ENCODE measurements around the gene POU2F2. TPM values are rescaled to one million over a fixed set of nuclear protein-coding genes. Genes with fewer than 3 reads are reported as not detected.

Gene POU2F2
- total RNA-seq, 2 donors from 2014 or later, result 3.4 to 17.4 TPM

GRCh38 chr19:42080764-42081375, 51.4 kb downstream of the POU2F2 start:
- H3K27me3 ChIP-seq (replicated peaks; ENCODE audit: insufficient read depth), result no peaks in the 10 kb centered on the region
- peaks cover 6 to 18% of the 10 kb centered on the region in 2 donors for H3K36me3 ChIP-seq
- H3K9me3 ChIP-seq, result no peaks in the 10 kb centered on the region
- intact Hi-C loops (cut with DNase I), result no loop called here
- no peak overlapping the region for H3K27ac ChIP-seq
- H3K4me1 ChIP-seq (replicated peaks), result peaks cover 5% of the 10 kb centered on the region
- WGBS, result 84% methylated on average over 17 of the region's 28 CpGs
- TF ChIP-seq CTCF (IDR thresholded peaks at IDR 0.05), result no peak
- TF ChIP-seq POLR2AphosphoS5 (IDR thresholded peaks at IDR 0.05), result no peak
- no peak for TF ChIP-seq POLR2A (IDR thresholded peaks at IDR 0.05)
- no peak for DNase-seq (ENCODE audit: low spot score)
- H3K4me3 ChIP-seq, result no peak overlapping the region

GRCh38 chr19:42079886-42080763, 52.1 kb downstream of the POU2F2 start:
- no peak overlapping the region for H3K27ac ChIP-seq
- no peaks in the 10 kb centered on the region for H3K27me3 ChIP-seq (replicated peaks; ENCODE audit: insufficient read depth)
- TF ChIP-seq POLR2AphosphoS5 (IDR thresholded peaks at IDR 0.05) (no peak), POLR2A (IDR thresholded peaks at IDR 0.05) (no peak), CTCF (IDR thresholded peaks at IDR 0.05) (no peak)
- no peak for DNase-seq (ENCODE audit: low spot score)
- 90% methylated on average over 36 of the region's 44 CpGs for WGBS
- H3K4me3 ChIP-seq, result no peak overlapping the region
- peaks cover 5% of the 10 kb centered on the region for H3K4me1 ChIP-seq (replicated peaks)
- no peaks in the 10 kb centered on the region for H3K9me3 ChIP-seq
- intact Hi-C loops (cut with DNase I), result no loop called here
- peaks cover 6 to 18% of the 10 kb centered on the region in 2 donors for H3K36me3 ChIP-seq

GRCh38 chr19:42079276-42079669, 53.0 kb downstream of the POU2F2 start:
- H3K4me3 ChIP-seq, result no peak overlapping the region
- TF ChIP-seq CTCF (IDR thresholded peaks at IDR 0.05) (no peak), POLR2AphosphoS5 (IDR thresholded peaks at IDR 0.05) (no peak), POLR2A (IDR thresholded peaks at IDR 0.05) (no peak)
- 84% methylated on average over 16 of the region's 16 CpGs for WGBS
- H3K36me3 ChIP-seq, result peaks cover 6 to 18% of the 10 kb centered on the region in 2 donors
- H3K27ac ChIP-seq, result no peak overlapping the region
- DNase-seq (ENCODE audit: low spot score), result no peak
- intact Hi-C loops (cut with DNase I), result no loop called here
- no peaks in the 10 kb centered on the region for H3K9me3 ChIP-seq
- no peaks in the 10 kb centered on the region for H3K27me3 ChIP-seq (replicated peaks; ENCODE audit: insufficient read depth)
- peaks cover 5% of the 10 kb centered on the region for H3K4me1 ChIP-seq (replicated peaks)

GRCh38 chr19:42078538-42079275, 53.5 kb downstream of the POU2F2 start:
- Histone ChIP-seq H3K9me3 (no peaks in the 10 kb centered on the region), H3K4me3 (no peak overlapping the region), H3K4me1 (replicated peaks) (peaks cover 5% of the 10 kb centered on the region), H3K36me3 (peaks cover 6 to 18% of the 10 kb centered on the region in 2 donors), H3K27me3 (replicated peaks; ENCODE audit: insufficient read depth) (no peaks in the 10 kb centered on the region), H3K27ac (no peak overlapping the region)
- 66% methylated on average over 15 of the region's 15 CpGs for WGBS
- no peak for TF ChIP-seq POLR2AphosphoS5 (IDR thresholded peaks at IDR 0.05)
- TF ChIP-seq POLR2A (IDR thresholded peaks at IDR 0.05), result no peak
- no peak for TF ChIP-seq CTCF (IDR thresholded peaks at IDR 0.05)
- intact Hi-C loops (cut with DNase I), result no loop called here
- no peak for DNase-seq (ENCODE audit: low spot score)
